GM10266 (cell line): ENCODE data around the gene RFPL4AL1.

Experiments used
- DNase-seq: peaks from one replicate; pipeline ENCODE4 v3.0.0; 2012; ENCODE audit errors: extremely low spot score
- CTCF ChIP-seq: IDR thresholded peaks from 2 replicates; pipeline ENCODE4 v1.5.1; 2012; ENCODE audit warnings: mild to moderate bottlenecking, low read depth; ENCODE audit not compliant: control insufficient read depth, insufficient read depth; ENCODE audit errors: missing control alignments

The RFPL4AL1 gene

GRCh38 chr19:55809381-55810058 is 40.6 kb downstream of the RFPL4AL1 start:
- peak; percentile 59 for DNase-seq
- no peak for TF ChIP-seq CTCF

- TF ChIP-seq CTCF = no peak
- no peak for DNase-seq
Observed at GRCh38 chr19:55811340-55811739, 42.4 kb downstream of the RFPL4AL1 start.

- DNase-seq = no peak
- TF ChIP-seq CTCF = no peak
Observed at GRCh38 chr19:55812449-55812848, 43.5 kb downstream of the RFPL4AL1 start.

GRCh38 chr19:55813906-55814305 is 45.0 kb downstream of the RFPL4AL1 start:
- no peak for TF ChIP-seq CTCF
- DNase-seq = no peak

- no peak for TF ChIP-seq CTCF
- DNase-seq = no peak
Observed at GRCh38 chr19:55820037-55820436, 51.1 kb downstream of the RFPL4AL1 start.
